CD4-positive, alpha-beta T cell (primary cell): ENCODE results near the gene MCM8. TPM values are rescaled to one million over a fixed set of nuclear protein-coding genes. Genes with fewer than 3 reads are reported as not detected.

ENCODE experiments used
- ATAC-seq: fragments of 200-7000 bp; cut with Tn5 transposase; one replicate; pipeline ENCODE4 v1.10.0; 2022; ENCODE audit warnings: mild to moderate bottlenecking; ENCODE audit not compliant: poor library complexity
- CTCF ChIA-PET: fragments of 350-600 bp; sonication (Branson Sonifier 250); formaldehyde crosslinking; loops from one replicate; lab custom pipeline; 2021; ENCODE audit warnings: antibody characterized with exemption, inconsistent platforms; lab: Charles Lee
- POLR2A ChIA-PET: fragments of 350-600 bp; sonication (Branson Sonifier 250); formaldehyde crosslinking; loops from one replicate; lab custom pipeline; 2021; ENCODE audit warnings: antibody characterized with exemption, inconsistent platforms; lab: Charles Lee
- DNase-seq, 14 experiments: peaks; one replicate each; pipeline ENCODE4 v3.0.0-alpha.2; 2013 to 2020; ENCODE audit warnings: mixed read lengths in 2 of 14
- H3K27ac ChIP-seq, 2 donors: one replicate each; pipeline versions ENCODE4 v1.5.1 to v1.7.0; 2013; ENCODE audit warnings: low read length in 2 of 2, low read depth in 1 of 2, mild to moderate bottlenecking in 1 of 2
- H3K27me3 ChIP-seq, 2 experiments: 1 replicate in 1 of 2; 2 replicates in 1 of 2; pipeline versions ENCODE4 v1.6.1 to v1.7.0; 2013; ENCODE audit warnings: low read length in 2 of 2, control low read depth in 1 of 2, mild to moderate bottlenecking in 1 of 2, moderate library complexity in 1 of 2; ENCODE audit not compliant: insufficient read depth in 2 of 2, control insufficient read depth in 1 of 2
- H3K36me3 ChIP-seq: one replicate; pipeline ENCODE4 v1.6.1; 2013; ENCODE audit warnings: low read length, control low read depth; ENCODE audit not compliant: insufficient read depth
- H3K4me1 ChIP-seq: one replicate; pipeline ENCODE4 v1.6.1; 2013; ENCODE audit warnings: low read length, control low read depth; ENCODE audit not compliant: insufficient read depth
- H3K4me3 ChIP-seq: one replicate; pipeline ENCODE4 v1.5.1; 2013; ENCODE audit warnings: mild to moderate bottlenecking, low read length, moderate library complexity
- H3K9me3 ChIP-seq, 2 experiments: 1 replicate in 1 of 2; 2 replicates in 1 of 2; pipeline versions ENCODE4 v1.6.1 to v1.7.0; 2013; ENCODE audit warnings: low read length in 2 of 2, mild to moderate bottlenecking in 2 of 2, control low read depth in 1 of 2, moderate library complexity in 1 of 2; ENCODE audit not compliant: control insufficient read depth in 1 of 2, insufficient read depth in 1 of 2
- H3K27ac Mint-ChIP-seq: one replicate; pipeline ENCODE4 v1.8.0; 2020; ENCODE audit warnings: mixed read lengths
- H3K27me3 Mint-ChIP-seq: one replicate; pipeline ENCODE4 v1.8.0; 2021; ENCODE audit warnings: mixed read lengths
- H3K36me3 Mint-ChIP-seq: one replicate; pipeline ENCODE4 v1.8.0; 2021; ENCODE audit warnings: low read depth, mixed read lengths
- H3K4me1 Mint-ChIP-seq: one replicate; pipeline ENCODE4 v1.8.0; 2021; ENCODE audit warnings: low read depth, mixed read lengths
- H3K4me3 Mint-ChIP-seq: one replicate; pipeline ENCODE4 v1.8.0; 2020; ENCODE audit warnings: mild to moderate bottlenecking, mixed read lengths
- H3K9me3 Mint-ChIP-seq: one replicate; pipeline ENCODE4 v1.8.0; 2020; ENCODE audit warnings: mixed read lengths
- intact Hi-C, 2 experiments: fragments of 100-400 bp; cut with DNase I in 1 of 2; cut with micrococcal nuclease in 1 of 2; formaldehyde crosslinking; loops; one replicate each; pipeline versions ENCODE4 v1.15.1 to v1.9.0; 2023 to 2025; cut with DNase I, micrococcal nuclease
- total RNA-seq, 174 experiments: library from RNA in 2 of 174; stranded (reverse) in 2 of 174; gene quantifications; one replicate each; pipeline ENCODE4 v1.2.3 and lab custom pipeline; 2021 to 2026
- TF ChIP-seq, protein P1 (sequence below): fragments of 200-600 bp; IDR thresholded peaks from one replicate; pipeline ENCODE4 v1.8.0; 2022; ENCODE audit warnings: antibody characterized with exemption, mild to moderate bottlenecking

MCM8 gene
- total RNA-seq, 2 experiments from 2014 or later = 1.4 to 1.7 TPM

- TF ChIP-seq, protein P1, sequence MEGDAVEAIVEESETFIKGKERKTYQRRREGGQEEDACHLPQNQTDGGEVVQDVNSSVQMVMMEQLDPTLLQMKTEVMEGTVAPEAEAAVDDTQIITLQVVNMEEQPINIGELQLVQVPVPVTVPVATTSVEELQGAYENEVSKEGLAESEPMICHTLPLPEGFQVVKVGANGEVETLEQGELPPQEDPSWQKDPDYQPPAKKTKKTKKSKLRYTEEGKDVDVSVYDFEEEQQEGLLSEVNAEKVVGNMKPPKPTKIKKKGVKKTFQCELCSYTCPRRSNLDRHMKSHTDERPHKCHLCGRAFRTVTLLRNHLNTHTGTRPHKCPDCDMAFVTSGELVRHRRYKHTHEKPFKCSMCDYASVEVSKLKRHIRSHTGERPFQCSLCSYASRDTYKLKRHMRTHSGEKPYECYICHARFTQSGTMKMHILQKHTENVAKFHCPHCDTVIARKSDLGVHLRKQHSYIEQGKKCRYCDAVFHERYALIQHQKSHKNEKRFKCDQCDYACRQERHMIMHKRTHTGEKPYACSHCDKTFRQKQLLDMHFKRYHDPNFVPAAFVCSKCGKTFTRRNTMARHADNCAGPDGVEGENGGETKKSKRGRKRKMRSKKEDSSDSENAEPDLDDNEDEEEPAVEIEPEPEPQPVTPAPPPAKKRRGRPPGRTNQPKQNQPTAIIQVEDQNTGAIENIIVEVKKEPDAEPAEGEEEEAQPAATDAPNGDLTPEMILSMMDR = no peak
- CTCF ChIA-PET = no interaction called here
- Mint-ChIP-seq H3K27ac (no peak overlapping the region), H3K4me1 (peaks cover 12% of the 10 kb centered on the region), H3K27me3 (peaks cover 85% of the 10 kb centered on the region), H3K9me3 (no peaks in the 10 kb centered on the region), H3K4me3 (no peak overlapping the region), H3K36me3 (no peaks in the 10 kb centered on the region)
- DNase-seq (no peak), ATAC-seq (no peak)
- Histone ChIP-seq H3K27ac (no peak overlapping the region), H3K4me3 (no peak overlapping the region), H3K9me3 (peaks cover 0 to 7% of the 10 kb centered on the region in 2 experiments), H3K4me1 (peaks cover 12% of the 10 kb centered on the region), H3K36me3 (no peaks in the 10 kb centered on the region), H3K27me3 (peaks cover 27 to 43% of the 10 kb centered on the region in 2 experiments)
- POLR2A ChIA-PET = no interaction called here
- intact Hi-C loops = no loop called here
Measured at GRCh38 chr20:5910186-5910585, 40.3 kb upstream of the MCM8 start.

DNA sequence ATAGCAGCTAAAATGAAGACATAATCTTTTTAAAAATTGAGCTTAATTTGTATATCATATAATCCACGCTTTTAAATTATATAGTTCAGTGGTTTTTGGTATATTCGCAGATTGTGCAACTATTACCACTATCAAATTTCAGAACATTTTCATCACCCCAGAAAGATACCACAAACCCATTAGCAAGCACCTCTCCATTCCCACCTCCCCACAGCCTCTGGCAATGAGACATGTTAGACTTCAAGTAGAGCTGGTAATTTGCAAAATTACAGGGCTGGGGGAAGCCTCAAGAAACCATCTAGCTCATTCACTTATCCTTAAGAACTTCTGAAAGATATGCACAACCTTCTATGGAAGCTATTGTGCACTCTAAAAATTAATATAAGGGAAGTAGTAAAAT is 37.3 kb upstream of the MCM8 start:
- TF ChIP-seq, protein P1 = no peak
- Mint-ChIP-seq H3K36me3 (no peaks in the 10 kb centered on the region), H3K27ac (no peak overlapping the region), H3K4me1 (peaks cover 12% of the 10 kb centered on the region), H3K9me3 (no peaks in the 10 kb centered on the region), H3K27me3 (peaks cover 64% of the 10 kb centered on the region), H3K4me3 (no peak overlapping the region)
- ChIA-PET POLR2A (no interaction called here), CTCF (no interaction called here)
- intact Hi-C loops = no loop called here
- Histone ChIP-seq H3K4me1 (peaks cover 12% of the 10 kb centered on the region), H3K36me3 (no peaks in the 10 kb centered on the region), H3K4me3 (no peak overlapping the region), H3K27ac (no peak overlapping the region), H3K27me3 (peaks cover 22 to 39% of the 10 kb centered on the region in 2 experiments), H3K9me3 (peaks cover 0 to 7% of the 10 kb centered on the region in 2 experiments)
- no peak for ATAC-seq
- no peak for DNase-seq

- H3K27ac Mint-ChIP-seq = no peak overlapping the region
- H3K27me3 Mint-ChIP-seq = peaks cover 49% of the 10 kb centered on the region
- no peaks in the 10 kb centered on the region for H3K9me3 Mint-ChIP-seq
- H3K36me3 ChIP-seq = no peaks in the 10 kb centered on the region
- ChIA-PET POLR2A (no interaction called here), CTCF (no interaction called here)
- H3K27ac ChIP-seq = no peak overlapping the region
- no peak overlapping the region for H3K4me3 Mint-ChIP-seq
- H3K4me3 ChIP-seq = no peak overlapping the region
- H3K9me3 ChIP-seq = peaks cover 0 to 7% of the 10 kb centered on the region in 2 experiments
- H3K36me3 Mint-ChIP-seq = no peaks in the 10 kb centered on the region
- peaks cover 23% of the 10 kb centered on the region for H3K4me1 Mint-ChIP-seq
- H3K27me3 ChIP-seq = peaks cover 15 to 32% of the 10 kb centered on the region in 2 experiments
- DNase-seq = no peak
- intact Hi-C loops = no loop called here
- peaks cover 22% of the 10 kb centered on the region for H3K4me1 ChIP-seq
- no peak for ATAC-seq
- TF ChIP-seq, protein P1 = no peak
Measured at GRCh38 chr20:5914859-5915258, 35.6 kb upstream of the MCM8 start.
